Measurements from ENCODE around the gene APOD.

DNA sequence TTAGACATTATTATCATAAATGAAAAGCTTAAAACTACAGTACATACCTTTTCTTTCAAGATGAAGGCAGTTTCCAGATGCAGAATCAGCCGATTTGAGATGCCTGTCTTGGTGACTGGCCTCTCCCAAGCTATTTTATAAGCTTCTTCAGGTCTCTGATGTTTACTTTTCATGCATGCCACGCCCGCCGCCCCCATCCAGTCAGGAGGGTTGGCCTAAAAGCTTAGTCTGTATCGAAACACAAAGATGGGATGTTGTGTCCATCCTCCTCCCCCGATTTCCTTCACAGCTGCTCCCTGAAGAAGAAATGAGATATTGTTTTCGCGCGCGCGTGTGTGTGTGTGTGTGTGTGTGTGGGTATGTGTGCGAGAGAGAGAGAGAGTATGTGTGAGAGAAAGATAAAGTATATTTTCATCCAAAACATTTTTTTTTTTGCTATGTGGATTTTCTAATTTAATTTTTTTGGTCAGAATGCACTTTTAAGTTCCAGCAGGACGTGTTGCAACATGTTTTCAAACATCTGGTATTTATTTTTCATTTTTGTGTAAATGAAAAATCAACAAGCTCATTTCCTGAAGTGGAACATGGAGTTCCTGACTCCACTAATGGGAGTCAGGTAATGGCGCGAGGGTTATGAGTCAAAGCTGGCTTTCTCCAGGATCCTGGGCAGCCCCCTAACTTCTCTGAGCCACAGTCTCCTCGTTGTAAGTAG lies at the start of gene APOD:
- TF ChIP-seq ZC3H10 (CRISPR knock-in tag; IDR thresholded peaks at IDR 0.05) (no peak), ZFP3 (CRISPR knock-in tag; IDR thresholded peaks at IDR 0.05) (no peak)
